Neuronal stem cell (in vitro differentiated cells): ENCODE results near the gene CNST.
A peak's percentile ranks its signal among the peaks of the same experiment; 100 is the strongest.
"Not testable (repeated sequence)": the region's sequence is repeated elsewhere in the genome, so short reads cannot be mapped to it uniquely, and the experiment has no call there.

Experiments
- DNase-seq: peaks from one replicate; pipeline ENCODE4 v3.0.0-alpha.2; 2013; ENCODE audit warnings: low spot score
- H2AFZ ChIP-seq: one replicate; pipeline ENCODE4 v1.6.1; 2013; ENCODE audit warnings: mild to moderate bottlenecking, low read length, inconsistent platforms
- H2AK5ac ChIP-seq: 2 replicates; pipeline ENCODE4 v1.6.1; 2013; ENCODE audit warnings: low read depth, mild to moderate bottlenecking, inconsistent platforms, low read length, moderate library complexity, mixed read lengths
- H2BK120ac ChIP-seq: 2 replicates; pipeline ENCODE4 v1.6.1; 2013; ENCODE audit warnings: low read depth, mild to moderate bottlenecking, inconsistent platforms, low read length, moderate library complexity, mixed read lengths
- H2BK12ac ChIP-seq: one replicate; pipeline ENCODE4 v1.6.1; 2013; ENCODE audit warnings: low read length, inconsistent platforms
- H2BK15ac ChIP-seq: 2 replicates; pipeline ENCODE4 v1.6.1; 2013; ENCODE audit warnings: mild to moderate bottlenecking, low read length, inconsistent platforms, mixed read lengths
- H2BK5ac ChIP-seq: one replicate; pipeline ENCODE4 v1.6.1; 2013; ENCODE audit warnings: inconsistent platforms, mild to moderate bottlenecking, low read length, moderate library complexity
- H3K14ac ChIP-seq: one replicate; pipeline ENCODE4 v1.6.1; 2013; ENCODE audit warnings: low read length, inconsistent platforms
- H3K18ac ChIP-seq: 2 replicates; pipeline ENCODE4 v1.6.1; 2013; ENCODE audit warnings: low read length, inconsistent platforms
- H3K23ac ChIP-seq: 2 replicates; pipeline ENCODE4 v1.6.1; 2013; ENCODE audit warnings: low read depth, mild to moderate bottlenecking, mixed read lengths, low read length, inconsistent platforms; ENCODE audit not compliant: poor library complexity
- H3K27ac ChIP-seq: replicated peaks from 3 replicates; pipeline ENCODE4 v1.5.1; 2013; ENCODE audit warnings: low read length, inconsistent platforms
- H3K27me3 ChIP-seq, 3 experiments: 2 replicates each; pipeline ENCODE4 v1.6.1; 2013; ENCODE audit warnings: low read length in 3 of 3, mild to moderate bottlenecking in 2 of 3, inconsistent platforms in 1 of 3, low read depth in 1 of 3, mixed read lengths in 1 of 3, moderate library complexity in 1 of 3; ENCODE audit not compliant: control insufficient read depth in 3 of 3, insufficient read depth in 3 of 3
- H3K36me3 ChIP-seq, 2 donors: replicated peaks in 1 of 2; 2 replicates each; pipeline ENCODE4 v1.6.1; 2013; ENCODE audit warnings: low read length in 2 of 2; ENCODE audit not compliant: control insufficient read depth in 2 of 2, insufficient read depth in 2 of 2
- H3K4ac ChIP-seq: 2 replicates; pipeline ENCODE4 v1.6.1; 2013; ENCODE audit warnings: inconsistent platforms, mild to moderate bottlenecking, low read length, moderate library complexity
- H3K4me1 ChIP-seq, 2 donors: 1 replicate in 1 of 2; 2 replicates in 1 of 2; pipeline ENCODE4 v1.6.1; 2013; ENCODE audit warnings: low read length in 2 of 2, low read depth in 1 of 2; ENCODE audit not compliant: control insufficient read depth in 2 of 2, insufficient read depth in 1 of 2
- H3K4me2 ChIP-seq: one replicate; pipeline ENCODE4 v1.6.1; 2013; ENCODE audit warnings: mild to moderate bottlenecking, low read length, inconsistent platforms; ENCODE audit not compliant: insufficient read depth, poor library complexity, severe bottlenecking
- H3K4me3 ChIP-seq, 2 donors: 2 replicates each; pipeline ENCODE4 v1.5.1; 2013; ENCODE audit warnings: low read length in 2 of 2, mild to moderate bottlenecking in 2 of 2, inconsistent platforms in 1 of 2, moderate library complexity in 1 of 2
- H3K79me1 ChIP-seq: one replicate; pipeline ENCODE4 v1.6.1; 2013; ENCODE audit warnings: low read depth, mild to moderate bottlenecking, inconsistent platforms, low read length, moderate library complexity
- H3K9ac ChIP-seq: one replicate; pipeline ENCODE4 v1.6.1; 2013; ENCODE audit warnings: mild to moderate bottlenecking, low read depth, low read length, inconsistent platforms; ENCODE audit not compliant: poor library complexity
- H3K9me3 ChIP-seq, 2 donors: replicated peaks in 1 of 2; 2 replicates each; pipeline versions ENCODE3 to v1.6.1; 2013; ENCODE audit warnings: low read length in 2 of 2, mild to moderate bottlenecking in 2 of 2, inconsistent platforms in 1 of 2, low read depth in 1 of 2, mixed read lengths in 1 of 2, moderate library complexity in 1 of 2; ENCODE audit not compliant: control insufficient read depth in 2 of 2, insufficient read depth in 1 of 2
- H4K8ac ChIP-seq: one replicate; pipeline ENCODE4 v1.6.1; 2013; ENCODE audit warnings: low read depth, mild to moderate bottlenecking, inconsistent platforms, low read length, moderate library complexity
- H4K91ac ChIP-seq: one replicate; pipeline ENCODE4 v1.6.1; 2013; ENCODE audit warnings: low read length, low read depth, mild to moderate bottlenecking, inconsistent platforms; ENCODE audit not compliant: poor library complexity
- WGBS, 2 donors: extraction: QIAGEN DNeasy Blood & Tissue Kit; methylation state at CpG; one replicate each; pipeline ENCODE4 v1.1.7; 2013; ENCODE audit warnings: missing lambda C conversion rate in 2 of 2, mixed read lengths in 1 of 2; ENCODE audit not compliant: insufficient read length in 2 of 2, insufficient replicate concordance in 1 of 2; ENCODE audit errors: extremely low coverage in 2 of 2; 5-methylcytosine and 5-hydroxymethylcytosine counted together

CNST gene

DNA sequence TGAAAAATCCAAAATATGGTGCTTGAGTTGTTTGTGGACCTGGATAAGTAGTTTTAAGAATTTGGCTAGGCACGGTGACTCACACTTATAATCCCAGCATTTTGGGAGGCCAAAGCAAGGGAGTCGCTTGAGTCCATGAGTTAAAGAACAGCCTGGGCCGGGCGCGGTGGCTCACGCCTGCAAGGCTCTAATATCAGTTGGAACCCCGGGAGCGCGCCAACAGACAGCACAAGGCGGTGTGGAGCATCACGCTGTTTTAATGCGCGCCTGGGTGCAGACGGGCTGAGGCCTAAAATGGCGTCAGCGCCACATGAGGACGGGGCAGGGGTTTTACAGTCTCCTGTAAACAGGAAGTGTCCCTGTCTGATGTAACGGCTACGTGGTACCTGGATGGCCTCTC lies 39.0 kb downstream of the CNST start:
- WGBS, 2 donors: no CpG with 5 or more reads among the region's 19 CpGs

DNA sequence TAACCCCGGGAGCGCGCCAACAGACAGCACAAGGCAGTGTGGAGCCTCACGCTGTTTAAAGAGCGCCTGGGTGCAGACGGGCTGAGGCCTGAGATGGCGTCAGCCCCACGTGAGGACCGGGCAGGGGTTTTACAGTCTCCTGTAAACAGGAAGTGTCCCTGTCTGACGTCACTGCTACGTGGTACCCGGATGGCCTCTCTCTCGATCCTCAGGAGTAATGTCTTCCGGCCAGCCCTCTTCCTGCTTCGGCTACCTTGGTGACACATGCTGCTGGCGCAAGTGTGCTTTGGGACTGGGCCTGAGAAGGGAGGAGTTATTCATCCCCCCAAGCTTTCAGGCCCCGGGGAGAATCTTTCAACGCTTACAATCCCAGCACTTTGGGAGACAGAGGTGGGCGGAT lies 41.2 kb downstream of the CNST start:
- Histone ChIP-seq H3K4ac (no peak overlapping the region), H3K27me3 (no peaks in the 10 kb centered on the region), H3K9ac (no peak overlapping the region), H3K36me3 (no peaks in the 10 kb centered on the region), H2BK12ac (no peak overlapping the region), H3K9me3 (peaks cover 0 to 5% of the 10 kb centered on the region in 2 donors), H2BK15ac (no peak overlapping the region), H3K18ac (no peak overlapping the region), H2BK5ac (peak overlapping the region; percentile 66), H2AFZ (no peak overlapping the region), H2BK120ac (no peak overlapping the region), H3K14ac (no peak overlapping the region), H3K79me1 (no peaks in the 10 kb centered on the region), H3K4me3 (no peak overlapping the region), H2AK5ac (no peak overlapping the region), H4K8ac (no peak overlapping the region), H4K91ac (no peak overlapping the region), H3K4me1 (peaks cover 0 to 4% of the 10 kb centered on the region in 2 donors), H3K27ac (no peak overlapping the region), H3K23ac (no peak overlapping the region), H3K4me2 (no peak overlapping the region)
- no CpG with 5 or more reads among the region's 19 CpGs for WGBS, 2 donors
- no peak for DNase-seq

More for the DNA sequence above, 39.0 kb downstream of the CNST start:
- not testable (repeated sequence) for H3K9me3 ChIP-seq, H3K4me2 ChIP-seq, H2BK5ac ChIP-seq, H4K8ac ChIP-seq, H2AK5ac ChIP-seq, H3K14ac ChIP-seq, H3K4ac ChIP-seq, H3K18ac ChIP-seq, H2BK120ac ChIP-seq, H4K91ac ChIP-seq, H3K27me3 ChIP-seq, H3K36me3 ChIP-seq, H3K4me1 ChIP-seq, H3K79me1 ChIP-seq, H3K9ac ChIP-seq, DNase-seq, H3K4me3 ChIP-seq, H2BK15ac ChIP-seq, H2AFZ ChIP-seq, H2BK12ac ChIP-seq, H3K27ac ChIP-seq, H3K23ac ChIP-seq

- Histone ChIP-seq H3K27ac (peak overlapping the region; percentile 15), H2BK15ac (no peak overlapping the region), H3K27me3 (no peaks in the 10 kb centered on the region), H3K4ac (no peak overlapping the region), H3K4me3 (no peak overlapping the region), H2BK5ac (no peak overlapping the region), H3K18ac (no peak overlapping the region), H3K9ac (no peak overlapping the region), H3K23ac (no peak overlapping the region), H3K4me1 (peaks cover 0 to 4% of the 10 kb centered on the region in 2 donors), H3K4me2 (no peak overlapping the region), H4K8ac (no peak overlapping the region), H3K36me3 (no peaks in the 10 kb centered on the region), H3K79me1 (no peaks in the 10 kb centered on the region), H2BK120ac (no peak overlapping the region), H3K9me3 (peaks cover 0 to 3% of the 10 kb centered on the region in 2 donors), H2AFZ (no peak overlapping the region), H3K14ac (no peak overlapping the region), H2AK5ac (no peak overlapping the region), H4K91ac (no peak overlapping the region), H2BK12ac (no peak overlapping the region)
- DNase-seq: no peak
- WGBS, 2 donors: no CpG with 5 or more reads among the region's 18 CpGs
Observed at GRCh38 chr1:246608616-246609376, 42.5 kb downstream of the CNST start.

- H2BK5ac ChIP-seq: no peak overlapping the region
- no peak overlapping the region for H4K8ac ChIP-seq
- no peak overlapping the region for H2BK120ac ChIP-seq
- H2BK15ac ChIP-seq: no peak overlapping the region
- no peak for DNase-seq
- H3K4me2 ChIP-seq: no peak overlapping the region
- no peaks in the 10 kb centered on the region for H3K36me3 ChIP-seq
- H3K79me1 ChIP-seq: no peaks in the 10 kb centered on the region
- H2AK5ac ChIP-seq: no peak overlapping the region
- WGBS, 2 donors: no CpG with 5 or more reads among the region's 4 CpGs
- no peak overlapping the region for H3K4ac ChIP-seq
- H3K14ac ChIP-seq: no peak overlapping the region
- no peak overlapping the region for H3K9ac ChIP-seq
- peaks cover 0 to 3% of the 10 kb centered on the region in 2 donors for H3K9me3 ChIP-seq
- no peaks in the 10 kb centered on the region for H3K27me3 ChIP-seq
- no peak overlapping the region for H4K91ac ChIP-seq
- H2AFZ ChIP-seq: no peak overlapping the region
- no peak overlapping the region for H3K23ac ChIP-seq
- no peak overlapping the region for H3K18ac ChIP-seq
- H3K4me3 ChIP-seq: no peak overlapping the region
- H3K4me1 ChIP-seq: peaks cover 0 to 4% of the 10 kb centered on the region in 2 donors
- H2BK12ac ChIP-seq: no peak overlapping the region
- H3K27ac ChIP-seq: no peak overlapping the region
Observed at GRCh38 chr1:246609632-246610031, 43.4 kb downstream of the CNST start.
